IPS DF 4.7 (cell line): ENCODE measurements around the gene PSORS1C1.

ENCODE experiments used
- DNase-seq: peaks from one replicate; pipeline ENCODE4 v3.0.0-alpha.2; 2013; ENCODE audit warnings: low spot score; ENCODE audit errors: extremely low read depth

The PSORS1C1 gene

DNA sequence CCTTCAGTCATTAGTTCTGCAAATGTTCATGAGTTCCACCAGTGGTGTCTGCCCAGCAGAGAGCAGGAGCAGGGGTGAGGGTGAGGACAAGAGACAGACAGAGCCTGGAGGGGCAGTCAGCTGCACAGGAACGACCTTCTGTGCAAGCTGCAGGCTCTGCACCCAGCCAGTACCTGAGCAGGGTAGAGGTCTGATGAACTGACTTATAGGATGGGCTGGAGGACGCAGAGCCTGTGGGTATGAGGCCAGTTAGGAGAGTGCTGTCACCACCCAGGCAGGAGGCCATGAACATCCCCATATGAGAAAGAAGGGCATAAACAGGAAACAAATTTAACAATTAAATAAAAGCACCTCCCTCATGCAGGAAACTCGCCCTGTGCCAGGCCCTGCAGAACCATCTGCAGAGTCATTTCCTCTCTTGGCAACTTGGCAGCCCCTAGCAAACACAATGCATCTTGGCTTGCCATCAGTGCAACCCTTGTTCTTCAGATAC lies 20.2 kb upstream of the PSORS1C1 start:
- no peak for DNase-seq

DNA sequence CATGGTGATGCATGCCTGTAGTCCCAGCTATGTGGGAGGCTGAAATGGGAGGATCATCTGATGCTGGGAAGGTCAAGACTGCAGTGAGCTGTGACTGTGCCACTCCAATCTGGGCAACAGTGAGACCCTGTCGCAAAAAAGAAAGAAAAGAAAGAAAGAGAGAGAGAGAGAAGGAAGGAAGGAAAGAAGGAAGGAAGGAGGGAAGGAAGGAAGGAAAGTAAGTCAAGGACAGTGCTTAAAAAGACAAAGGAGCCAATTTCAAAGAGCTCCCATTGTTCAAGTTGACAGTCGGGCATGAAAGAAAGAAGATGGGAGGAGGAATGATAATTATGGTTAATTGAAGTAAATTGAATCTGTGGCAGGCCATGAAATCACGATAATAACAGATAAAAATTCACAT lies 18.4 kb upstream of the PSORS1C1 start:
- DNase-seq: no peak

DNA sequence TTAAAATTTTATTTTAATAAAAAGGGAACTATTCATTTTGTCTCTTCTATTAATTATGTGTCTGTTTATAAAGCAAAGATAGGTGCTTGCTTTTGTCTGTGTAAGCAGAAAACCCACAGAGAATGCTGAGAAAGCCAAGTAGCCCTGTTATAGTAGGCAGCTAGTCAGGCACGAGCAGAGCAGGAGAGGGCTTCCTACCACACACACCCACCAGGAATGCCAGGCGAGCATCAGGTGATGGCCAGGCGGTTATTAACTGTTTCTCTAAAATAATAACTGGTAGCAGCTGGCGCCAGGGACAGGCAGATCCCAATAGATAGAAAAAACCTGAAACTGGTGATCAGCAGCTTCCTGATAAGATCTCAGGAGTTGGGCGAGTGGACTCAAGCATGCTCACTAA lies 17.9 kb upstream of the PSORS1C1 start:
- DNase-seq: no peak

DNA sequence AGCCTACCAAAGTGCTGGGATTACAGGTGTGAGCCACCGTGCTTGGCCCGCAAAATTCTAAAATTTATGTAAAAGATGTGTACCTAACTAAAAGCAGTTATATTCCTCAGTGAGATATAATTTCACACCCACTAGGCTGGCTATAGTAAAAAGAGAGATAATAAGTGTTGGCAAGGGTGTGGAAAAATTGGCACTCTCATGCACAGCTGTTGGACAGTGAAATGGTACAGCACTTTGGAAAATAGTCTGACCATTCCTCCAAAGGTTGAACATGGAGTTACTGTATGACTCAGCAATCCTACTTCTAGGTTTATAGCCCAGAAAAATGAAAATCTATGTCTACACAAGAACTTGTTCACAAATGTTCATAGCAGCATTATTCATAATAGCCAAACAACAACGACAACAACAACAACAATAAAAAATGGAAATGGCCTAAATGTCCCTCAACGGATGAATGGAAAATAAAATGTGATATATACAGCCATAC lies 16.1 kb upstream of the PSORS1C1 start:
- no peak for DNase-seq

DNA sequence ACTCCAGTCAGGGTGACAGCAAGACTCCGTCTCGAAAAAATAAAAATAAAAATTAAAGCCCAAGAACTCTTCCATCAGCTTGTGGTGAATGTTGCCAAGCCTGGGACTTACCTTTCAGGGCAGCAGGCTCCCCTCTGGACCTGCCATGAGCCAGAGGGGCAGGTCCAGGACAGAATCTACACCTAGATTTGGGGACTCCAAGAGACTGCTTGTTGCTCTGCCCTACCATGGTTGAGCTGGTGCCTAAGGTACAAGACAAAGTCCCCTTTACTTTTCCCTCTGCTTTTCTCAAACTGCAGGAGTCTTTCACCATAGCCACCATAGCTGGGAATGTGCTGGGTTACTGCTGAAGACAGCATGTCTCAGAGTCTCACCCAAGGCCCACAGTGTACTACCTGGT lies 11.5 kb upstream of the PSORS1C1 start:
- no peak for DNase-seq

DNA sequence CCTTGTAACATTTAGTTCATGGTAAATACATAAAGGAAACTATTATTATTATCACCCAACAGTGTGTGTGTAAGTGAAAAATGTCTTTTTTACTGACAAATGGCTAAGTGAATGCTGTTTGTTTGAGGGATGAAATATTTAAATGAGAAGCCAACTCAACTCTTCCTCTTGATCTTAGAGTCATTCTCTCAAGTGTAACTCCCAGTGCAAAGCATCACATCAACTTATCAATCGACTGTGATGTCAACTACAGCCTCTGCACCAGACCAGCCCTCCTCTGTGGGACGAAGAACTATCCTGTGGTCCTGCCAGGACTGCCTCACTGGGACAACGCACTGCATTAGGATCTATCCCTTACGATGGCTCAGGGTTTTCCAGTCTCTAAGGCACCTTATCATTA lies 7.5 kb upstream of the PSORS1C1 start:
- no peak for DNase-seq

DNA sequence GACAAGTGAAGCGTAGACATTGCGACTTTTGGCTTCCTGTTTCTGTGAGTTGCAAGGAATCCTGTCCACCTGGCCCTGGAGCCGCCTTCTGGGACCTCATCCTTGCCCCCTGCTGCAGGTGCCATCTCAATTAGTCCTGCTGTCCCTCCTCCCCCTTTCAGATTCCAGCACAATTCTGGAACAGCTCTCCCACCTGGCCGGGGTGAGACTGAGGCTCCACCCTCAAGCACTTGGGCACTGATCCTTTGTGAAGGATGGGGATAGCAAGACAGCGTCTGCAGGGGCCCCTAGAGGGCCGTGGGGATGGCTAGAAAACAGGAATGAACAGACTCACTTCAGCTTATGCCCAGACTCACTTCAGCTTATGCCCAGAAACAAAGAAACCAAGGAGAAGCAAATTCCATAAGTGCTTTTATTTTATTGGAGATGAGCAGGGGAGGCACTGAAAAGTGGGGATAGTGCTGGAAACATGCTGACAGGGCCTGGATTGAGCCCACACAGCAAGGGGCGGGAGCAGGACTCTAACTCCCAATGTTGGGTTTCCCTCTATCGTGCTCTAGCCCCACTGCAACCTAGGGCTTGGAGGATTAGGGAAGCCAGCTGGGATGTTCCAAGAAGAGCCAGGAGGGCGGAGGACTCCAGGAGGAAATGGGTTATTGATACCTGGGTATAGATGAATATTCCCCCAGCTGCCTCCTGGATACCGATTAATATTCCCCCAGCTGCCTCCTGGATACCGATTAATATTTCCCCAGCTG lies 3.6 kb upstream of the PSORS1C1 start:
- DNase-seq: no peak

DNA sequence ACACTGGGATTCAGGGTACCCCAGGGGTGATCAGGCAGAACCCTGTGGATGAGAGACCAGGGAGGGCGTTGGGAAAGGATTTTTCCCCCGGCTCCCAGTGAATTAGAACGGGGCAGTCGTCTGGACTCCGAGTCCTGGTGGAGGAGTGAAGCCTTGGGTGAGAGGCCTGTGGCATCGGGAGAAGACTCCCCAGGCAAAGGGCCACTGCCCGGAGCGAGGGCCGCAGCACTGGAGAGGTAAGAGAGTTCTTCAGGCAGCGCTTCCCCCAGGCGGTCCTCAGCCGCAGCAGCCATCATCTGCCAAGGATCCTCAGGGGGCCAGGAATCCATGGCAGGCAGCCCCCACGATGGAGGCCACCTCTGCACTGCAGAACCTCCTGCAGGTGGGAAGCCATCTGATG lies 2.9 kb upstream of the PSORS1C1 start:
- no peak for DNase-seq

DNA sequence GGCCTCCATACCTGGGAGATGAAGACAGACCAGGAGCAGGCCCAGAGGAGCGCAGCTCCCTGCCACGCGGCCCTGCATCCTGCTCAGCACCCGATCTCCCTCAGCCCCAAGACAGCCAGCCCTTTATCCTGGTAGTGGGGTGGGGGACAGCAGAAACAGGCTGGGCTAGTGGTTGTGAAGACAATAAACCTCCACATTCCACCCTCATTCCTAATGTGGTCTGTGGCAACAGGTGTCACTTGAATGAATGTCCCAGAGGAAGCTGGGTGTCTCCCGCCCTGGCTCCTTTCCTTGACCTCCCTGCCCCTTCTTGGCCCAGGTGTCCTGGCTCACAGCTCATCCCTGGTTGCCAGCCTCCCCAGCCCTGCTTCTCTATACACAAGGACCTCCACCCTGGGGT lies 2.1 kb upstream of the PSORS1C1 start, which contains the start of gene C6orf15:
C6orf15 (minus strand) TSS at position 98 of the 400 bp plus-strand sequence; CDS start at position 78, 20 bp downstream.
- DNase-seq: no peak

DNA sequence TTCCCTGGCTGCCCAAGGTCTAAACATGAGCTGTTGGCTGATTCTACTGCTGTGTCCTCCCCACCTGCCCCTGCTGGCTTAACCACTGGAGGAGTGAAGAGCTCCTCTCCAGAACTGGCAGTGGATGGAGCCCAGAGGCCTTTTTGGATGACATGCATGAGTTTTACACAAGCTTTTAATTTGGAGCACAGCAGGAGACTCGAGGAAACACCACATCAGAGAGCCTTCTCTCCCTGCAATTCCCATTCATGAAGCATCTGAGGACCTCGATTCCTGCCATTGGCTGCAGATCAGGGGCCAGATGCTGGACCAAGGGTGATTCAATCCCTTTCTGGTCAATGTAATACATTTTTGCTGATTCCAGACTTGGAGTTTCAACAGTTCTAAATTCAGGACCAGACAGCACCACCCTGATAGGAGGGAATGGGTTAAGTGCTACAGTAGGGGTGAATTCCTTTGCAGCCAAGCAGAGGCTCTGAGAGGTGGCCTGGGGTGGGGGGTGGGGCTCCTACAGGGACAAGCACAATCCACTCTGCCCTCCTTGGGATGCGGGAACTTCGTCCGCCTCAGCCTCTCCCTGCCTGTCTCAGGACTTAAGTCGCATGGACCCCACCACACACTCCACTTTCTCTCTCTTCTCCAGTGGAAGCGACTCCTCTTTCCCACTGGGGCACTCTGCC lies 599 bp upstream of the PSORS1C1 start:
- no peak for DNase-seq

DNA sequence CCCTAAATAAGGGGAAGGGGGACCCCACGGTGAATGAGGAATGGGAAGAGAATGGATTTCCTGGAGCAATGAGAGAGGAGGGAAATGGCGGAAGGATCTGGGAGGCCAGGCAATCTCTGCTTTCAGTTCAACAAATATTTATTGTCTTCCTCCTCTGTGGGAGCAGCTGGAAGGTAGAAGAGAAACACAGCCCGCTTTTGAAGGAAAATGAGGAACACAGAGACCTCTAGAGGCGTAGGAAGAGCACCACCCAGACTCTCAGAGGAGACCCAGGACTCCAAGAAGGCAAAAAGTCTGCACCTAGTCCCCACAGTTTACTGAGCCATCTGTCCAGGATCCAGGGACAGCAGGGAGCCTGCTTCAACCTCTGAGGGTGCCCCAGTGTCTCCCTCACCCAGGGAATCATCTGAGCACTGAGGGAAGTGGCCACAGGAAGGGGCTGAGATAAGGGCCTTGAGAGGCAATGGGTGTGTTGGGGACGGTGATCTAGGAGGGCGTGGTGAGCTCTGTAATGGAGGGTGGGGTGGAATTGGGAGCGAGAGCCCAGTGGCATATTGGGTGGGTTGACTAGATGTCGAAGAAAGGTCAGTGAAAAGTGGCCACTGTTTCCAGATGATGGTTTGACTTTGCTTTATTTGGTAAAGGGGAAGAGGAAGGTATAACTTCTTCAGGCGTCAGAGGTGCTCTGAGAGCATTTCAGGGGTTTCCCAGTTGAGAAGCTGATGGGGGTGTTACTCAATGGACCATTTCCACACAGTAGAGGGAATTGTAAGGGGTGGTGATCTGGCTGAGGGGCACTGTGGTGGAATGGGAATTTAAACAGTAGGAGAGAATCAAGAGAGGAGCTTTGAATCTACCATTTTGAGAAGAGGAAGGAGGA lies 610 bp downstream of the PSORS1C1 start:
- no peak for DNase-seq

DNA sequence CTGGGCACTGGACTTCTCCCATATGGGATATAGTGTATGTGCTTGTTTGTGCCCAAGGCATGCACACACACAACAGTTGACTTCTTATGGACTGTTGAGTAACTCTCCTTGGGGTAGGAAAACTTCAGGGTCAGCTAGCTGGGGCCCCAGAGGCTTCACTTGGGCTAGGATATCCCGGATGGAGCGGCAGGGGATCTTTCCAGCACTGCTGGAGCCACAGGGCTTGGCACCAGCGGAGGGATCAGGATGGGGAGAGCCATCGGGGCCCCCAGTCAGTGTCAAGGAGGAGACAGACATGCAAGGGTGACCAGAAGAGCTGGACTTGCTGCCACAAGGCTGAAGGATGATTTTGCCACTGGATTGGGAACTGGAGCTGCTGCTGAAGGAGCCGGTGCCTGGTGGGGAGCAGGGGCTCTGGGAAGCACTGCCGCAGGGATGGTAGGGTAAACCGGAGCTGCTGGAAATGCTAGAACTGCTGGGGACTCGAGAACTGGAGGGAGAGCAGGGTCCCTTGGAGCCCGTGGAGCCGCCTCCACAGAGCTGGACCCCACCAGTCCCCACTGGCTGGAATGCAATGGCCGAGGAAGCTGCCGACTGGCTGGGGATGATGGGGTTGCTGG lies 1.5 kb downstream of the PSORS1C1 start:
- DNase-seq: no peak

DNA sequence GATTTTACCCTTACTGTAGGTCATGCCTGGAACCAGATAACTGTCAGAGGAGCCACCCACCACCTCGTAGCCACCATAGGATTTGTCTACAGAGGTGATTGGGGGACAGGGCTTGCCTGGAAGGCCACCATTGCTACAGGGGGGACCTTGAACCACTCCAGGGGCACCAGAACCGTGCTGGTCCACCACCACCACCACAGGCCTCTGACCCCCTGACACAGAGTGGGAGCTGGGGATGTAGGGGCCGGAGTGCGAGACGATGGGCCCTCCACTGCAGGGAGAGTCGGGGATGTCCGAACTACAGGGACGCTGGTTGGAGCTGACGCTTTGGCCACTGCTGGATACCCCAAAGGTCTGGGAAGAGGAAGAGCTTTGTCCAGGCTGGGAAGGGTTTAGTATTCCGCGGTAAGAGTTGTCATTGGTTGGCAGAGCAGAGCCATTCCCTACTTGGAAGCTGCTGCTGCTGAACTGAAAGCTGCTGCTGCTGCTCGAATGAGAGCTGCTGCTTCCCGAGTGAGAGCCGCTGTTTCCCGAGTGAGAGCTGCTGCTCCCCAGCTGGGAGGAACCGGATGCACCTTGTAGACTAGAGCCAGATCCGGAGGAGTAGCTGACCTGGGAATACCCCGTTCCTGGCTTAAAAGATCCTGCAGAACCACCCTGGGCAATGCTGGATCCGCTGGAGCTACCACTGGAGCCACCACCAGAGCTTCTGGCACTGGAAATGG lies 2.2 kb downstream of the PSORS1C1 start:
- DNase-seq: no peak

DNA sequence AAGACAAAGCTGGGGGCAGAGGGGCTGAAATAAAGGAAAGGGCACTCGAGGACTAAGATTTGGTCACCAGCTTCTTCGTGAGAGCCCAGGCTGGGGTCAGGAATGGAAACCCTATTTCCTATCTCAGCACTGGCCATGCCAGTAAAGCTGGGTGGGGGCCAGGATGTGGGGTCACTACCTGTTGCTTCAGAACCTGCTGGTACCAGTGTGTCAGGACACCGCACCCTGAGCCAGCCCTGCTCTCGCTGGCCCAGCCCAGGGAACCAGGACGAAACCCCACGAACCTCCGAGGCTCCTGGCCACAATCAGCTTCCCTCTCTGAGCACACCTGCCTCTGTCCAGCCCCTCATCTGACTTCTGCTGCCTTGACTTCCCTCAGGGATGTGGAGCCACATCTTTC lies 3.6 kb downstream of the PSORS1C1 start:
- DNase-seq: no peak

DNA sequence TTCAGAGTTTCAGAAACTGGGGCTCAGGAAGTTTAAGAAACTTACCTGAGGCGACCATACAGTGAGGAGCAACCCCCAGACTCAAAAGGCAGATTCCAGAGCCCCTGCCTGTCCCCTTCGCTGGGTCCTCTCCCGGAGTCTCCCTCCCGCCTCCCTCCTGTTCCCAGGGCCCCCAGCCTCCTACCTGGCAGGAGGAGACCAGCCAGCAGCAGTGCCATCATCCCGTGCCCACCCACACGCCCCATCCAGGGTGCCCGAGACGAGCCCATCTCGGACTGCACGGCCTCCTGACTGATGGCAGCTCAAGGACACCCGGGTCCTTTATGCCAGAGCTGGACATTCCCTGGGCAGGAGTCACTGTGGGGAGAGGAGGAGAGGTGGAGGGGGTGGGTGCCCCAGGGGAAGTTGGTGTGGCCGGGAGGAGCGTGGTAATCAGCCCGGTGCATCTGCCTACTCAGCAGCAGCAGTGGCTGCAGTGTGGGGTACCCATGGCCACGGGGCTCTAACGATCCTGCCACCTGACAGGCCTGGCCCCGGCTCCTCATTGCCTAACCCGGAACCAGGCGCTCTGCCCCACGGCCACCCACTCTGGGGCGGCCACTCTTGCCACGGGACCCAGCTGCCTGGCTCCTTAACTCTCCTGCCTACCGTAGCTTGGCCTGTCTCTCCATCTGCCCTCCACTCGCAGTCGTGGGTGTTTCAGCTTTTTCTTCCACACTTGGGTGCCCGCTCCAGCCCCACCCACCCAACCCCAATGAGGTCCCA lies 5.7 kb downstream of the PSORS1C1 start, which contains the start of gene CDSN:
CDSN (minus strand) TSS at position 296 of the 765 bp plus-strand sequence; CDS start at position 269, 27 bp downstream.
- DNase-seq: no peak

DNA sequence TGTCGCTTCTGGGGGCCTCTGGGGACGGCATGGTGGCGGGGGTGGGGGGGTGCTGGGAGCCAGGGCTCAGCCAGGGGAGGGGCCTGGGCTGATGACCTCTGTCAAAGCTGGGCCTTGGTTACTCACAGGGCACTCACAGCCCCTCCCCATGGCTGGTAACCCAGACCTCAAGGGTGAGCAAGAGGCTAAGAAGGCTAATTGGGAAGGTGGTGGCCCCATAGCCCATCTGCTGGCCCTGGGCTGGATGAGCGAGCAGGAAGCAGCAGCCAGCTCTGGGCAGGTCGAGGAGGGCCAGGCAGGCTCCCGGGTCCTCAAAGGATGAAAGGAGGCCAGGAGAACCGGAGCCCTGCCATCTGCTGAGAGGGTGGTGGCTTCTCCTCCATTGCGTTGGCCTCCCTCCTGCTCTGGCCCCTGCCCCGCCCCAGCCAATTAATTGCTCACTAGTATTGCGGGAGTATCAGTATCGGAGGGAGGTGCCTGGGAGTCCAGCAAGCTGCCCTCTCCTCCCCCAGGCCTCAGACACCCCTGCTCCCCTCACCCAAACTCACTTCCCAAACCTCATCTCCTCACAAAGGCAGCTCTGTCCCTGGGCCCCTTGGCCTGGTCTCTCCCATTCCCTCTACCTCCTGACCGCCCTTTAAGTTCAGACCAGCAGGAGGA lies 6.7 kb downstream of the PSORS1C1 start:
- DNase-seq: no peak

DNA sequence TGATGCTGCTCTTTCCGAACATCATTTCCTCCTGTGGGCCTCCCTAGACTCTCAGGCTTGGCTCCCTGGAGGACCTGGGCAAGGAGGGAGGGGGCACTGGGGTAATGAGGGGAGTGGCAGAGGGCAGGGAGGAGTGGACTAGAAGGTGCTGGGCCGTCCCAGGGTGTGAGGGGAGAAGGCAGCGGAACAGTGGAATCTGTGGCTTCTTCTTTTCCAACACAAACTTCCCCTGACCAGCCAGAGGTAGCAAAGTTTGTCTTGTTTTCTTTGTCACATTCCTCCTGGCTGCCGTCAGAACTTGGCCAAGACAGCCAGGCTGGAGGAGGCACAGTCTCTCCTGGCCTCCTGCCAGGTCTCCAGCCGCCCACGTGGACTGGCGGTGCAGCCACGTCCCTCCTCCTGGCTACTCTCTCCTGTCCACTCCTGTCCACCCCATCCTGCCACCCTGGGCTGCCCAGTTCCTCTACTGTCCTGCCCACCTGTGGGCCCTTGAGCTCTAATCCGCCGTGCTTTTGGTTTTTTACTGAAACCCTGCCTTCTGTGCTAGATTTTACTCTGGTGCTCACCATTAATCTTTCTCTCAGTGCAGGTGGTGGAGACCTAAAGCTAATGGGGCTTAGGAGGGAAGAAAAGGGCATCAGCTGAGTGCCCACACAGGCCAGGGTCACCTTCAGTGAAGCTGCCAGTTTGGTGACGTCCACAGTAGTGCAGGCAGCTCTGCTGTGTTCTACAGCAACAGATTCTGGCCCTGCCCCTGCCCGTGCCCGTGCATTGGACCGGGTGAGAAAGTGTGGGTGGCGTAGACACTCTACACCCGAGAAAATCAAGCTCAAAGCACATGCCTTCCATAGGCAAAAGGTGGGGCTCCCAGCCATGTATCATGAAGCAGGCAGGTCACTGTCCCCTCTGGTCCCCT lies 8.4 kb downstream of the PSORS1C1 start:
- no peak for DNase-seq

DNA sequence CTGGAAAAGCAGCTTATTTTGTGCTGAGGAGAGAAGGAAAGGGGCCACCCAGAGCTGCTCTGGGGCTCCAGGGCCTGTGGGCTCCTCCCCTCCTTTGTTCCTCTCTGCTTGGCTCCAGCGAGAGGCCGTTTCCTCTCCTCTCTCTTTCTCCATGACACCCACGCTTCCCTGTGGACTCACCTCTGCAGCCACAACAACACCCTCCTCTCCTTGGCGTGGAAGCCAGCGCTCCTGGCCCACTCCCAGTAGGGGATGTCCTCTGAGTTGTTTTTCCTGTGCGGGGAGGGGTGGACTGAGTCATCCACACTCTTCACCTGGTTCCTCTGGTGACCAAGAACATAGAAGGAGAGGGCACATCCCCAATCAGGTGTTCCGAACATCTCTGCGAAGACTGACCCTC lies 10.6 kb downstream of the PSORS1C1 start:
- DNase-seq: no peak
